Measurements from ENCODE around the gene HPN.

- TF ChIP-seq CBX5 (CRISPR knock-in tag; IDR thresholded peaks at IDR 0.05; ENCODE audit: borderline replicate concordance), result no peak
- no peak for TF ChIP-seq U2AF1 (optimal IDR thresholded peaks at IDR 0.05; ENCODE audit: low read depth, low read length)
- TF ChIP-seq ZZZ3 (CRISPR knock-in tag; IDR thresholded peaks at IDR 0.05; ENCODE audit: borderline replicate concordance), result no peak
- TF ChIP-seq SP1 (IDR thresholded peaks at IDR 0.05), result no peak
- no peak for TF ChIP-seq SP1 (CRISPR knock-in tag; IDR thresholded peaks at IDR 0.05)
- no peak for TF ChIP-seq KDM5B (CRISPR knock-in tag; IDR thresholded peaks at IDR 0.05; ENCODE audit: borderline replicate concordance)
These were observed 73.8 kb downstream of the HPN start, which contains the start of gene FXYD3 for GRCh38 chr19:35115177-35115951.
